HG02623 (cell line): ENCODE results near the gene NFYC.

Experiments used
- ATAC-seq: cut with Tn5 transposase; IDR thresholded peaks from one replicate; pipeline ENCODE4 v1.9.1; 2021; ENCODE audit warnings: moderate library complexity; ENCODE audit not compliant: unreplicated experiment

The NFYC gene

DNA sequence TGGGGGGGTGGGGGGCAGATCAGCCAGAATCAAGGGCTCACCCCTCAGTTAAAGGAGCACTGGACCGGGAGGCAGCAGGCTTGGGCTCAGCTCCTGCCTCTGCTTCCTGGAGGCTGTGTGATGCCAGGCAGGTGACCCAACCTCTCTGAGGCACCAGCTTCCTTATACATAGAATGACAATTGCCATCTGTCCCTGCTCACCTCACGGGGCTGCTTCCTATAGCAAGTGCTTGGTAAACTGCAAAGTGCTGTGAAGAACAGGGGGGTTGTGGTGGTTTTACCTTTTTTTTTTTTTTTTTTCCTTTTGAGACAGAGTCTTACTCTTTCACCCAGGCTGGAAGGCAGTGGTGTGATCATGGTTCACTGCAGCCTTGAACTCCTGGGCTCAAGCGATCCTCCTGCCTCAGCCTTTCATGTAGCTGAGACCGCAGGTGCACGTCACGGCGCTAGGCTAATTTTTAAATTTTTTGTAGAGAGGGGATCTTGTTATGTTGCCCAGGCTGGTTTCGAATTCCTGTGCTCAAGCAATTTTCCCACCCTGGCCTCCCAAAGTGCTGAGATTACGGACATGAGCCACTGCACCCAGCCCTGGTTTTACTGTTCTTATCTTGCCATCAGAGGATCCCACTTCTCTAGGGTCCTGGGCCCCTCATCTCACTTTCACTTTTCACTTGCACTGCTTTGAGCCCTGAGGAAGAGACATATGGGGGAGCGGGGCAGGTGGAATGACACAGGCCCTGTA lies 103.6 kb downstream of the NFYC start:
- ATAC-seq = no peak

DNA sequence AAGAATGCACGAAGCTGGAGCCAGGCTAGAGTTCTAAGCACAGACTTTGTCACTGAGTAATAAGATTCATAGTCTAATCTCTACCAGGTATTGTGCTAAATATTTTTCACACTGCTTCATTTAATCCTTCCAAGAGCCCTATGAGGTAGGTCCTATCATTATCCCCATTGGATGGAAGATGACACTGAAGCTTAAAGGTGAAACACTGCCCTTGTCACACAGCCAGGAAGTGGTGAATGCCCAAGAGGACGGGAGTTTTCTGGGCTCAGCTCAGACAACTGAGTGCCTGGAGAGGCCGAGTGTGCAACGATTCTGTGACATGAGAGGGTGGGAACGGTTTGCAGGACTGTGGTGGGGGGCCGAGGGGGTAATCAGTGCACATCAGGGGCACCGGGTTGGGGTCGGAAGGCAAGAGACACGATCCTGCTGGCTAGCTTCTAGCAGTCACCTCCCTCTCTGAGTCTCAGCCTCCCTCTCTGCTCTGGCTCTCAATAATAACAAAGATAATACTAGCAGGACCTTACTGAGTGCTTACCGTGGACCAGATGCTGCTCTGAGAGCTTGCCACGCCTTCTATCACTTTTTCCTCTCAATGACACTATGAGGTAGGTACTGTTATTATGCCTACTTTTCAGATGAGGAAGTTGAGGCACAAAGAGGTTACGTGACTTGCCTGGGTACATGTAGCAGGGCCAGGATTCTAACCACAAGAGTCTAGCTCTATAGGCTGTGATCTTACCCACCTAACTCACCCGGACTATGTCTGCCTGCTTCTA lies 104.5 kb downstream of the NFYC start:
- no peak for ATAC-seq

DNA sequence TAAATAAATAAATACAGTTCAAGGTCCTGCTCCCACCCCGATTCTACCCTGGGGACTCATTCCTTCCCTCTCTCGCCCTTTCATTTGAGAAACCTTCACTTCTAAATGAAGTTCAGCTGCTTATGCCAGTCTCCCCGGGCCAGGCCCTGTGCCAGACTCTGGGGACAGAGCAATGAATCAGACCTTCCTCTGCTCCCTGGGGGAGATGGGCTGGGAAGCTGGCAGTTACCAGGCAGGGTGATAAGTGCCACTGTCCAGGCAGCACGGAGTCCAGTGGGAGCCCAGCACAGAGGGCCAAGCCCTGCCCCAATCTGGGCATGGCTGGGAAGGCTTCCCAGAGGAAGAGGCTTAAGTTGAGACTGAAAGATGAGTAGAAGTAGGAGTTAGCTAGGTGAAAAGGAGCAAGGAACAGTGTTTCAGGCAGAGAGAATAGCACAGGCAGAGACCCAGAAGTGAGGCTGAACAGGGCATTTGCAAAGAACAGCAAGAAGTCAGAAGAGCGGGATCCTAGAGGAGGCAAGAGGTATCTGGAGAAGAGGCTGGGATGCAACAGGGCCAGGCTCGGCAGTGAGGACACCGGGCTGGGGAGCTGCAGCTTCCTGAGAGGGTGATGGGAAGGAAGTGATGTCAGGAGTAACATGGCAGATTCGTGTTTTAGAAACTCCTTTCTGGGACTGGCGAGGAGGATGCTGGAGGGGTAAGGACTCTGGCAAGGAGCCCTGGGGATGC lies 105.6 kb downstream of the NFYC start:
- ATAC-seq = no peak

DNA sequence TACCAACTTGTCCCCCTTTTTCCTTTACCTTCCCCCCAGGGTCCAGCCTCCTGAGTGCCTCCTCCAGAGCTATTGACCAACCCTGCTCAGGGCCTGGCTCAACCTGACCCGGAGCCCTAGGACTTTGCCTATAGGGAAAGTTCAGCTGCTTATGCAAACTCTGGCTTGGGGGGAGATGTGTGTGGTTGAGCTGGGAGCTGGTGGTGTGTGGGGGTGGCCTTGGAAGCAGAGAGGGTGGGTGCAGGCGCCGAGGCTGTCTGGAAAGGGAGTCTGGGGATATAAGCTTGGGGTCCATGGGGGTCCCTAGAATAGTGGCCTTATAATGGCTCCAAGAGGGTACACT lies 106.1 kb downstream of the NFYC start:
- ATAC-seq = no peak

DNA sequence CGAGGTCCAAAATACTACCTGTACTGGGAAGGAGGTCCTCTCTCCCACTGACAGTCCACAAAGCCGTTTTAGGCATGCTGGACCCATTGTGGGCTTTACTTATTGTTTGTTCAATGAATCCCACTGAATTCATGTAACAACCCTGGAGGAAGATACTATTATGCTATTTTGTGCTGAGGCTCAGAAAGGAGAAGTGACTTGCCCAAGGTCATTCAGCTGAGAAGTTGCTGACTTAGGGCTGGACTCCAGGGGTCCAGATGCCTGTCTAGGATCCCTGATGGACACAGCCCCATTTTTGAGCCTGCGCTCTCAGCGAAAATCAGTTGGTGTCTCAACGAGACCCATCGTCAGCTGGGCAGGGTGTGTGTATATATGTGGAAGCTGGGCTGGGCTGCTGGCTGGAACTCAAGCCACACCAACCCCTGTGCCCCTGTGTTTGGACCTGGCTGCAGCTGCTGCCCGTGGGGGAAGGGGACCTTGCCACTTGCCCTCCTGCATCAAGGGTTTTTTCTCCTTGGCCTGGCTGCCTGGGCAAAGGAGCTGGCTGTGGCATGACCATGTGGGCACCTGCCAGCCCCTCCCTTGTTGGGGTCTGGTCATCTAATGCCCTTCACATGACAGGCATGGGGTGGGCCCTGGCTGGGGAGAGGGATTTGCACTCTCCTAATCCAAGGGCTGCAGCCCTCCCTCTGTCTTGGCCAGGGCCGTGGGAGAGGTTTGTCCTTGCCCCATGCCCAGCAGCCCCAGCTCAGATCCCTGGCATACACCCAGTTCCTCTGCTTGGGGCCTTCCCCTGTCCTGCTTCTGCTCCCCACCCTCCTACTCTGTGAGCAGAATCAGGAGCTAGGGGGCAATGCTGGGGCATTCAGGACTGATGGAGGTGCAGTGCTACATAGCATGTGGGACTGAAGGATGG lies 107.1 kb downstream of the NFYC start:
- no peak for ATAC-seq

DNA sequence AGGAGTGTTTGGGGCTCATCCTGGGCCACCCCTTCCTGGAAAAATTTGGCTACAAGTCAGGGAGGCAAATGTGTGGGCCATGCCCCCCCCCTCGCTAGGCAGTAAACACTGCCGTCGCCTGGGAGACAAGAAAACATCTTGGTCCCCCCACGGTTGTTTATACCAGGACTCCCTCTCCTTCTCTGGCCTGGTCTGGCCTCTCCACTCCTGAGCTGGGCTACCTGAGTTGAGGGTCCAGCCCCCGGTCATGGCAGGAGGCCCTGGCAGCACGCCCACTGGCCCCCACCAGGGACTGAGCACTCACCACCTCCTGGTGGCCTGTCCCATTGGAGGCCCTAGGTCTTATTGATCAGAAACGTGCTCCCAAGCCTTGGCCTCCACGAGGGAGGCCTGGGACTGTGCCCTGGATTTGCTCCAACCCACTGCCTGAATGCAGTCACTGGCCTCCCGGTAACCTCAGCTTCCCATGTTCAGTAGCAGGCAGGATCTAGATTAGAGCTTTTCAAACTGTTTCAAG lies 107.9 kb downstream of the NFYC start:
- no peak for ATAC-seq

DNA sequence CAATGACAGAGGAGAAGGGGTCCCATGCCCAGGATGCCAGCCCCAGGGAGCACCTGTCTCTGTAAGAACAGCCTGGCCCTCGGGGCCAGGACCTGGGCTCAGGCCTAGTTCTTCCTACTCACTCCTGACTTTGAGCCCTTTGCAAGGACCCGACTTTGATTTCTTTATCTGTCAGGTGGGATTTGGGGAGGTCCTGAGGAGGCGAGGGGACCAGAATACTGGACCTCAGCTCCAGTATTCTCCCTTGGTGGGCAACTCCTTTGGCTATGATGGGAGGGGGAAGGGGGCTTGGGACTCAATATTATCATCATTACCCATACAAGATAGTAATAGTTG lies 110.2 kb downstream of the NFYC start:
- no peak for ATAC-seq

DNA sequence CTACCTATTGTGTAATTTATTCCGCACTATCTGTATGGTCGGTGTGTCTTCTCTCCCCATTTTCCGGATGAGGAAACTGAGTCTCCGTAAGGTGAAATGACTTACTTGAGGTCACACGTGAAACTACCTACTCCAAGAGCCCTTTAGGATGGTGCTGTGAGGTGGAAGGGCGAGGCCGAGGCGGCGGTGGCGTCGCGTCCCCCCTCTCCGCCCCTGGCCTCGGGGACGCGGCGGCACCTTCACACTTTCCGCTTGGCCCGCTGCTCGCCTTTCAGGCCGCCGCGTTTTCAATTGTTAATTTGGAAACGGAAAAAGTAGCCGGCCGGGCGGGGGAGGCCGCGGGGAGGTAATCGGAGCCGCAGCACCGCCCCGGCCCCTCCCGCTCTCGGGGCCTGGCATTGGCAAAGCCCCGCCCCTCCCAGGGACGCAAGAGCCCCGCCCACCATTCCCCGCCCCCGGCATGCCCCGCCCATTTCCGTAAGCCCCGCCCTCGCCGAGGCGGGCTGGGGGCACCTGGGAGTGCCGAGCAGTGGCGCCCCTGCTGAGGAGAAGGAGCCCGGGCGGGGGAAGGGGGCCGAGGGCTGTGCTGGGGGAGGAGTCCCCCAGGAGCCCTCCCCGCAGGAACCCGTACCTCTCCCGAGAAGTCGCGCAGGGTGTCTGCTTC lies 110.7 kb downstream of the NFYC start:
- peak; percentile 57 for ATAC-seq

DNA sequence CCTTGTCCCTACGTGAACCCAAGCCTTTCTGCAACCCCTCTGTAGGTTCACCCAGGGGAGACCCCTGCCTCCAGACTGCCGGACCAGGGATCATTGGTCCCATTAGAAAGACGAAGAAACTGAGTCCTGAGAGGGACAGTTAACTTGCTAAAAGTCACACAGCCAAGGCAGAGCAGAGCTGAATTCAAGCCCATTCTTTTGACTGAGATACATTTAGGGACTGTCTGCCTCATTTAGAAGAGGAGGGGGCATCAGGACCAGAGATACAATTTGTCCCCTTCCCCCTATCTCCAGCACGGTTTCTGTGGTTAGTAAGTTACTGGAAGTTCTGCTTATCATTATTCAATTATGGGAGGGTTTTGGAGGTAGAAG lies 111.2 kb downstream of the NFYC start:
- no peak for ATAC-seq

DNA sequence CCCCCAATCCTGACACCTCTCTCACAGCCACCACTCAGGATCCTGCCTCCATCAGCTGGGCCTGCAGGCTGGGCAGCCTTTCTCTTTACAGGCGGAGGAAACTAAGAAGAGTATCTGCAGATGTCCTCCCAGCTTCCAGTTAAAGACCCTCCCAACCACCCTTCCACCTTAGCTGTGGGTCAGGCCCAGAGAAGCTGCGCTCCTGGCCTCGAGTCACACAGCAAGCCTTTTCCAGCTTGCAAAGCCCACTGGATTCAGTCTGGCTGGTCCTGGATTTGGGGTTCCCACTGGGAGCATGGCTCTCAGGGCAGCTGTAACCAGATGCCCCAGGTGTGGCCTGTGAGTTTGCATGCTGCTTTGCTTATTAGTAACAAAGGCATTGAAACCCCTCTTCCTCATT lies 111.9 kb downstream of the NFYC start:
- ATAC-seq = no peak

DNA sequence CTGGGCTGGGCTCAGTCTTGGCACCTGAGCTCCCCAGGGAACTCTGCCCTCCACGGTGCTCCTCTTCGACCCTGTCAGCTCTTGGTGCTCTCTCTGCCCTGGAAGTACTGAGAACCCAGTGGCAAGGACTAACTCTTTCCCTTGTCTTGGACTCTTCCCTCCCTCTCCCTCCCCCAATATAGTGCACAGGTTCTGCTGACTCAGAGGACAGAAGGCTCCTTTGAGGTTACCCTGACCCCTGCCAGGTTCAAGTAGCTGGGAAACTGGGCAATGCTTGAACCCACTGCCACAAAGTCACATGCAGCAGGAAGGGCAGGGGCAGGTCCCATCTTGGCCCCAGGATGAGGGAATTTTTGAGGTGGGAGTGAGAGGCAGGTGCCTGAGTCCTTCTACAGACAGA lies 112.4 kb downstream of the NFYC start:
- no peak for ATAC-seq

DNA sequence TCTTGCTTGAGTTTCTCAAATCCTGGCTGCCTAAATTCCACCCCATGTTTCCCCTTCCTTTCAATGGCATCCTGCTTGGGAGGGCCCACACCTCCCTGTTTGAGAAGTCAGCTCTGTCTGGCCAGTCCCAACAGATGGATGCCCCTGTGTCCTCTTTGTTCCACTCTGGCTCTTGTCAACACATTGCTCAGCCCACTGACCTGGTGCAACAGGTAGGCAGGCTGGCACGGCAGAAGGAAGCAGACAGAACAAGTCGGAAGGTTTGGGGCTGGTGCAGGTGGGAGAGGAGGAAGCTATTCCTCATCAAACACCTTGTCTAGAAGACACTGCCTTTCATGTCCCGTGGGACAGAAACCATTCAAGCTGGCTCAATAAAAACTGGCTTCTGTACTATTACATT lies 114.7 kb downstream of the NFYC start:
- no peak for ATAC-seq

DNA sequence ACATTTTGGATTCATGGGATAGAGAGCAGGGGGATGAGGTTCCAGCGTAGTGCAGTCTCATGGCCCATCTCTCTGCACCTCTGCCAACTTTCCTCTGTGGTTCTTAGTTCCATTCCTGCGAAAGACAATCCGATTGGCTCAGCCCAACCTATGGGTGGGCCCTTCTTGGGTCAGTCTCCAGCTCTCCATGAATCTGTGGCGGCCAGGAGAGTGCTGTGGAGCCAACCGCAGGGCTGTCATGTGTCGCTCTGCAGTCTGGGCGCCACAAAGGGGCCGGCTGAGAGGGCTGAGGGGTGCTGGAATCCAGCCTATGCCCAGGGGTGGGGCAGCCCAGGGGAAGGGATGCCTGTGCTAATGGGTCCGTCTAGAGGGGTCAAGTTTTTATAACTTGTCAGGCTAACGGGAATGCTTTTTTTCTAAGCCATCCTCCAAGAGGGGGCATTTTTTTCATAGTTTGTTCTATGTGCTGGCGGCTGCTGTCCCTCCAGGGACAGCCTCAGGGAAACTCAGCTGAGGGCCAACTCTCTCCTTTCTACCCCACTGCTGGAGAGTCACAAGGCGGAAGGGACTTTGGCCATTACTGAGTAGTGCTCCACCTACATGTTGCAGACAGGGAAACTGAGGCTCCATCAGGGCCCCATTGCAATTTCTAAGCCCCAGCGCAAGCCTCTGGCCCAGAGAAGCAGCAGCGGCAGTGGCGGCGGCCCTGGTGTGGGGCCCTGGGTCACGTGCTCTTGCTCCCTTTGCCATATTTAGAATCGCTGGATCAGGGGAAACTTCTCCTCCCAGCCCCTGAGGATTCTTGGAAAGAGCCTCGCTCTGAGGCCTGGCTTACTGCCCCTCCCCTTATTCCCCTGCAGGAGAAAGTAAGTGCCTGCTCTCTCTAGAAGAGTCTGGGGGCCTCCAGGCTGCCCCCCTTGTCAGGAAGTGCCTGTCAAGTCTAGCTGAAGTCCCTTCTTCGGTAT lies 115.5 kb downstream of the NFYC start:
- ATAC-seq = no peak

DNA sequence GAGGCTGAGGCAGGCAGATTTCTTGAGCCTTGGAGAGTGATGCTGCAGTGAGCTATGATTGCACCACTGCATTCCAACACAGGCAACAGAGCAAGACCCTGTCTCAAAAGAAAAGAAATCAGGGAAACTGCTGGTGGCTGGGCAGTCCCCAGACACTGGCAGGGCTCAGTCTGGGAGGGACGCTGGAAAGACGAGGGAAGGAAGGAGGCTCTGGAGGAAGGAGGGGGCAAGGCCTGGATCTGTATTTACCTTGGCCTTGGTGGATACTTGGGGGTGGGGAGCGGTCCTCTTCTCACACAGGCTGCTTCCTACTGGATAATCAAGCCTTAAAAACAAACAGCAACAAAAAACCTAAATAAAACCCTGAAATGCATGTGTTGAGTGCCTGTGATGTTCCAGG lies 116.5 kb downstream of the NFYC start:
- ATAC-seq = no peak

DNA sequence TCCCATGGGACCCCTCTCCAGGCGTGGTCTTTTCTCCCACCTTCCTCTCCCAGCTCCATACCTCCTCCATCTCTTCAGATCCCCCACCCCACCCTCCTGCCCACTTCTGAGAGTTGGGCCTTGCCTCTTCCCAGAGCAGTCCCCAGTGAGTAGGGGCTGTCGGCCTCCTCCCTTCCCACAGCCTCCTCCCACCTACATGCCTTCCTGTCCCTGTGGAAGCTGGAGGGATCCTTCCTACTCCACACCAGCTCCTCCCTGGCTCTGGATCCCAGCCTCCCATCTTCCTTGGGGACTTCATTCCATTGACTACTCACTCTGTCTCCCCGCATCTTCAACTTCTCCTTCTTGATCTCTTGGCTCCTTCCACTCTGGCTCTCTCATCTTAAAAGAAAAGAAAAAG lies 116.9 kb downstream of the NFYC start:
- no peak for ATAC-seq

DNA sequence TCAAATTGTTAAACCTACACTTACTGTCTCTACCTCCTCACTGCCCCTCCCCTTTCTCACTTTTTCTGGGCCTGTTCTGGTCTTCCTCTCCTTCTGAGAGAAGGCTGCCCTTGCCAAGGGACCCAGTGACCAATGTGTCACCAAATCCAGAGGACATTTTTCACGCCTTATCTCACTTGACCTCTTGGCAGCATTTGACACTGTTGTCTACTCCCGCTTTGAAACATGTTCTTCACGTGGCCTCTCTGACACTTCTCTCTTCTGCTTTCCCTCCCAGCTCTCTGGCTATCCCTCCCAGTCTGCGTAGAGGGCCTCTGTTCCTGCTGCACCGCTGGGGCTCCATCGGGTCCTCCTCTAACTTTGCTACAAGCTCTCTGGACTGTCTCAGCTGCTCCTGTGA lies 117.4 kb downstream of the NFYC start:
- ATAC-seq = no peak

DNA sequence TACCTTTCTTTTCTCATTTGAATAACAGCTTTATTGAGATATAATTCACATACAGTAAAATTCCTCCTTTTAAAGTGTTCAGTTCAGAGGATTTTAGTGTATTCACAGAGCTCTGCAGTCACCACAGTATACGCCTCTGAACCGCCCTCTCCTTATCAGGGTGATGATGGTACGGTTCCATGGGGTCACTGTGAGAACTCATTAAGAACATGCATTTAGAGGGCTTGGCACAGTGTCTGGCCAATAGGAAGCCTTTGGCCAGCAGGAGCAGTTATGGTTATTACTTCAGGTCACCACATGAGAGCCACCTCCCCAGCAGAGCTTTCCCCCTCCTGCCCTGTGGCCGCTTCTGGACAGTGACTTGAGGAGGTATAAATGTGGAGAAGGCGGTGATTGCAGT lies 119.4 kb downstream of the NFYC start:
- ATAC-seq = no peak

DNA sequence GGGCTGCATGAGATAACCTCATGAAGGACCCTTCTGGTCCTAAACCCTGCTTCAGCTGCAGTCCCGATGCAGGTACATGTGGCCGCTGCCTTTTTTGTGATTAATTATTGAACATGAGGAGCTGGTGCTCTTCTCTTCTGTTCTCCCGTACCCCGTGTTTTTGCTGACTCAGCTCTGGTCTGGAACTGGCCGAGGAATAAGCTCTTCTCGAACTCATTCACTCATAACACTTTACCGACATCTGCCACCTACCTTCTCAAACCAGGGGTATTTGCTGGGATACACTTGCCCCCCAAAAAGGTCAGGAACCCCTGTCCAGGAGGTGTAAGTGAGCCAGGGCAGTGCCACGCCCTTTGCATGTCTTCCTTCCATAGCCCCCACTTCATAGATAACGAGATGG lies 123.9 kb downstream of the NFYC start:
- no peak for ATAC-seq

DNA sequence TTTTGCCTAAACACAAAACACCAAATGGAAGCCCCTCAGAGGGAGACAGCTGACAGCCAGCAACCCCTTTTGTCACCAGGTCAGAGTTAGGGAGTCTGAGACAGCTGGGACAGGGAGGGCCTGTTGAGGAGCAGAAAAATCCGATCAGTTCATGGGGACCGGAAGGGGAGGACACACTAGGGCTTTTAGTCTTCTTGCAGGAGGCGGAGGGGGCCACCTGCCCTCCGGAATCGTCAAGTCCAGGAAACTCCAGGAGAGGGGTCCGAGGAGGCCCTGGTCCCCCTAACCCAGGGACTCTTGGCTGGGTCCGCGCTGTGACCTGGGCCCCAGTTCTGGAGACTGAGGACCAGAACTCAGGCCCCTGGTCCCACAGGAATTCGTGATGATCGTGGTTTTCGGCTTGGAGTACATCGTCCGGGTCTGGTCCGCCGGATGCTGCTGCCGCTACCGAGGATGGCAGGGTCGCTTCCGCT lies 126.3 kb downstream of the NFYC start:
- ATAC-seq = no peak
